ENCODE data around the gene S100B. TPM values are rescaled to one million over a fixed set of nuclear protein-coding genes. Genes with fewer than 3 reads are reported as not detected.

Gene S100B
- total and polyA plus RNA-seq, 4 donors, result 3.2 to 6.0 (median 5.4) TPM

DNA sequence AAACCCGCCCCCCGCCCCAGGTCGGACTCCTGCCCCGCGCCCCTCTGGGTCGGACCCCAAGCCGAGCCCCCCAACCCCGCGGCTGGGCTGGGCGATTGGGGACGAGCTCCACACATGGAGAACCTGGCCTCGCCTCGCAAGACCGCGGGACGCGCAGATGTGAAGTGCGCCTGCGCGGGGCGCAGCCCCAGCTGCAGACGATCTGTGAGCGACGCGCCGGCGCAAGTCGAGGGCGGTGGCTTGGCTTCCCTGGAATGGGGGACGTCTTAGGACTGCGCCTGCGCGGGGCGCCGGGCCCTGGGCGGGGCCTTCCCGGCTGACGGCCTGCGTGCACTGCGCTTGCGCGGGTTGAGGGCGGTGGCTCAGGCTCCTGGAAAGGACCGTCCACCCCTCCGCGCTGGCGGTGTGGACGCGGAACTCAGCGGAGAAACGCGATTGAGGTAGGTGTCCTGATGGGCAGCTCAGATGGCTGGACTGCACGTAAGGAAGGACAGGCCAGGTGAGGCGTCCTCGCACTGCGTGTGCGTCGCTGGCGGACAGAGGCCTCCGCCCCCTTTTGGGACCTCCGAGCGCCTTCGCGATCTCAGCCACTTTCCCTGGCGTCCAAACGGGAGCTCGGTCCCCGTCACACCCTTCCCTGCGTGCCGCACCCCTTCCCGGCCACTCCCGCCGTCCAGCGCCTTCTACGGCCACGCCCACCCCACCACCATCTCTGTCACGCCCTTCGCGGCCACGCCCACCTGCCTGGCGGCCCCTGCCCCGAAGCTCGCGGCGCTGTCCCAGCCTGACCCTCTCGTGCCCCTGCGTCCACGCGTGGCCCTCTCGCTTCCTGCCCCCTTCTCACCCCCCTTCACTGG lies 30.7 kb upstream of the S100B start, which contains the start of gene PRMT2:
TSS of gene PRMT2 (plus strand) at position 351 of the 857 bp plus-strand sequence. CDS start 1,278 bp downstream, outside the sequence.
- H3K4me3 ChIP-seq, result peak within 1 kb of the TSS; percentile 91
- DNase-seq (peak; percentile 98 to 99 (median 99)), ATAC-seq (ENCODE audit: insufficient read depth, low FRiP score) (peak; percentile 91)
- H3K27me3 ChIP-seq (ENCODE audit: control insufficient read depth in 3 of 3, insufficient read depth in 3 of 3, low read length in 2 of 3), result no peaks in the 10 kb centered on the region
- peak within 1 kb of the TSS; percentile 93 to 95 for H3K9ac ChIP-seq (ENCODE audit: insufficient read depth in 1 of 2, low read length in 2 of 2)
- H3K9me3 ChIP-seq (ENCODE audit: control insufficient read depth in 4 of 4, insufficient read depth in 3 of 4, low read length in 3 of 4), result no peaks in the 10 kb centered on the region
- WGBS, 2 donors, result 0% methylated on average over 85 to 90 of the region's 90 CpGs
- peaks cover 0 to 15% (median 2%) of the 10 kb centered on the region in 4 donors for H3K36me3 ChIP-seq (ENCODE audit: control insufficient read depth in 4 of 4, insufficient read depth in 4 of 4, low read length in 4 of 4)
- peaks cover 0 to 27% (median 21%) of the 10 kb centered on the region in 5 donors for H3K4me1 ChIP-seq (ENCODE audit: control insufficient read depth in 5 of 5, insufficient read depth in 5 of 5, low read length in 5 of 5)
- H3K27ac ChIP-seq (ENCODE audit: low read depth in 1 of 2, low read length in 1 of 2), result peak within 1 kb of the TSS; percentile 95 to 99
- TF ChIP-seq, protein P1, sequence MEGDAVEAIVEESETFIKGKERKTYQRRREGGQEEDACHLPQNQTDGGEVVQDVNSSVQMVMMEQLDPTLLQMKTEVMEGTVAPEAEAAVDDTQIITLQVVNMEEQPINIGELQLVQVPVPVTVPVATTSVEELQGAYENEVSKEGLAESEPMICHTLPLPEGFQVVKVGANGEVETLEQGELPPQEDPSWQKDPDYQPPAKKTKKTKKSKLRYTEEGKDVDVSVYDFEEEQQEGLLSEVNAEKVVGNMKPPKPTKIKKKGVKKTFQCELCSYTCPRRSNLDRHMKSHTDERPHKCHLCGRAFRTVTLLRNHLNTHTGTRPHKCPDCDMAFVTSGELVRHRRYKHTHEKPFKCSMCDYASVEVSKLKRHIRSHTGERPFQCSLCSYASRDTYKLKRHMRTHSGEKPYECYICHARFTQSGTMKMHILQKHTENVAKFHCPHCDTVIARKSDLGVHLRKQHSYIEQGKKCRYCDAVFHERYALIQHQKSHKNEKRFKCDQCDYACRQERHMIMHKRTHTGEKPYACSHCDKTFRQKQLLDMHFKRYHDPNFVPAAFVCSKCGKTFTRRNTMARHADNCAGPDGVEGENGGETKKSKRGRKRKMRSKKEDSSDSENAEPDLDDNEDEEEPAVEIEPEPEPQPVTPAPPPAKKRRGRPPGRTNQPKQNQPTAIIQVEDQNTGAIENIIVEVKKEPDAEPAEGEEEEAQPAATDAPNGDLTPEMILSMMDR (IDR thresholded peaks at IDR 0.05; ENCODE audit: control extremely low read depth, extremely low read depth), result no peak

DNA sequence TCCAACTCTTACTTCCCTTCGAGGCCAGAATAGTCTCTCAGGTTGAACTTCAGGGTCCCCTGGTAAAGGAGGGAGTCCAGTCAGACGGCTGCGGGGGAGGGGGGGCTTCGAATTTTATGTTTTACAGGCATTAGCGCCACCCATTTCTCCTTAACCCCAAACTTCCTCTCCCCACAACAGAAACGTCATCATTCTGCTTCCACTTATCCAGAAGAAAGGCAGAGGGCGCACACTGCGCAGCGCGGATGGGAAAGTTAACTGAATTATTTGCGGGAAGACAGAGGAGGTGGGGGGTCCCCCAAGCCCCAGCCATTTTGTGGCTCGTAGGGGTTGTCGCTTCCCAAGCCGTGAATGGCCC lies 30.1 kb upstream of the S100B start:
- WGBS, 2 donors, result 0 to 1% methylated on average over 14 of the region's 14 CpGs
- H3K27me3 ChIP-seq (ENCODE audit: control insufficient read depth in 3 of 3, insufficient read depth in 3 of 3, low read length in 2 of 3), result no peaks in the 10 kb centered on the region
- TF ChIP-seq, protein P1 (IDR thresholded peaks at IDR 0.05; ENCODE audit: control extremely low read depth, extremely low read depth), result no peak
- peak overlapping the region; percentile 38 for H3K4me3 ChIP-seq
- peaks cover 0 to 27% (median 21%) of the 10 kb centered on the region in 5 donors for H3K4me1 ChIP-seq (ENCODE audit: control insufficient read depth in 5 of 5, insufficient read depth in 5 of 5, low read length in 5 of 5)
- DNase-seq (peak; percentile 94 to 97 (median 97)), ATAC-seq (ENCODE audit: insufficient read depth, low FRiP score) (peak; percentile 51)
- H3K9me3 ChIP-seq (ENCODE audit: control insufficient read depth in 4 of 4, insufficient read depth in 3 of 4, low read length in 3 of 4), result no peaks in the 10 kb centered on the region
- peaks cover 0 to 13% (median 2%) of the 10 kb centered on the region in 4 donors for H3K36me3 ChIP-seq (ENCODE audit: control insufficient read depth in 4 of 4, insufficient read depth in 4 of 4, low read length in 4 of 4)
- H3K9ac ChIP-seq (ENCODE audit: insufficient read depth in 1 of 2, low read length in 2 of 2), result peak overlapping the region; percentile 69 to 95
- H3K27ac ChIP-seq (ENCODE audit: low read depth in 1 of 2, low read length in 1 of 2), result peak overlapping the region; percentile 93 to 99

DNA sequence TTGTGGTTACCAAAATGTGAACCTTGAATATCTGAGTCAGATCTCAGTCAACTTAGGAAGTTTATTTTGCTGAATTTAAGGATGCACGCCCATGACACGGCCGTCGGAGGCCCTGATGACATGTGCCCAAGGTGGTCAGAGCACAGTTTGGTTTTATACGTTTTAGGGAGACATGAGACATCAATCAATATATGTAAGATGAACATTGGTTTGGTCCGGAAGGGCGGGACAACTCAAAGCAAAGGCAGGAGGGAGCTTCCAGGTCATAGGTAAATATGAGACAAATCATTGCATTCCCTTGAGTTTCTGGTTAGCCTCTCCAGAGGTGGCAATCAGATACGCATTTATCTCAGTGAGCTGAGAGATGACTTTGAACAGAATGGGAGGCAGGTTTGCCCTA lies 29.5 kb upstream of the S100B start:
- Histone ChIP-seq H3K9me3 (ENCODE audit: control insufficient read depth in 4 of 4, insufficient read depth in 3 of 4, low read length in 3 of 4) (no peaks in the 10 kb centered on the region), H3K27ac (ENCODE audit: low read depth in 1 of 2, low read length in 1 of 2) (peak overlapping the region; percentile 93 to 99), H3K4me3 (no peak overlapping the region), H3K9ac (ENCODE audit: insufficient read depth in 1 of 2, low read length in 2 of 2) (peak overlapping the region; percentile 69 to 95), H3K36me3 (ENCODE audit: control insufficient read depth in 4 of 4, insufficient read depth in 4 of 4, low read length in 4 of 4) (peaks cover 0 to 9% (median 2%) of the 10 kb centered on the region in 4 donors), H3K4me1 (ENCODE audit: control insufficient read depth in 5 of 5, insufficient read depth in 5 of 5, low read length in 5 of 5) (peaks cover 0 to 25% (median 17%) of the 10 kb centered on the region in 5 donors), H3K27me3 (ENCODE audit: control insufficient read depth in 3 of 3, insufficient read depth in 3 of 3, low read length in 2 of 3) (no peaks in the 10 kb centered on the region)
- DNase-seq (no peak), ATAC-seq (ENCODE audit: insufficient read depth, low FRiP score) (no peak)
- TF ChIP-seq, protein P1 (IDR thresholded peaks at IDR 0.05; ENCODE audit: control extremely low read depth, extremely low read depth), result no peak
- 90 to 92% methylated on average over 8 of the region's 8 CpGs for WGBS, 2 donors
